Measurements from ENCODE around the gene SMIM32.

SMIM32 gene

DNA sequence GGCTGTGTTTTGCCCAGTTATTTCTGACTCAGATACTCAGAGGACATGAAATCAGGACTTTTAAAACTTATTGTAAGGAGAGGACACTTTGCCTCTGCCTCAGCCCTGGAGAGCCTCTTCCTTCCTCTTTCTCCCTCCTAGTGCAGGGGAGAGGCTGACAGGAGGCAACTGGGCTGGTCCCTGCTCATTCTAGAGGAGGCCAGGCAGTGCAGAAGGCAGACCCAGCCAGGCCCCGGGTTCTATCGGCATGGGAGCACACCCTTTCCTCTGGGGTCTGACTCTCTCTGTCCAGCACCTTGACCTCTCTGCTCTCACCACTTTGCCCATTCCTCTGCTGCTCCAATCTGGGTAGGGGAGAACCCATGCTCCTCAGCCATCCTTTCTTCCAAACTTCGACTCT, 16.0 kb upstream of the SMIM32 start:
- no peak for DNase-seq (ENCODE audit: low read depth in 1 of 2, low spot score in 1 of 2)

DNA sequence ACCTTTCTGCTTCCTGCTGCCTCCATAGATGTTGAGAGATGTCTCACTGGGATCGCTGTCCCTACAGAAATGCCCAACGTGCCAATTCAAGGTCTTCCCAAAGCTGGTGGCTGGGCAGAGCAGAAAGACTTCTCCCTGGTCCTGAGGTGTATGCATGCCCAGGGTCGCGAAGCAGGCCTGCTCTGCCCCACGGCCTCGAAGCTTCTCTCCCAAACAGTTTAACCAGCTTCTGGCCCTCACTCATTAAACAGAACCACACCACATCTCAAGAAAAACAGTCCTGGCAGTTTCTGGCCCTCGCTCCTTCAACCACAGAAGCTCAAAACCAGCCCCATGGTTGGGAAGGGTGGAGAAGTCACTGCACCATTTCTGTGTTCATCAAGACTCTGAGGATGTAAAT, 14.7 kb upstream of the SMIM32 start:
- no peak for DNase-seq (ENCODE audit: low read depth in 1 of 2, low spot score in 1 of 2)

DNA sequence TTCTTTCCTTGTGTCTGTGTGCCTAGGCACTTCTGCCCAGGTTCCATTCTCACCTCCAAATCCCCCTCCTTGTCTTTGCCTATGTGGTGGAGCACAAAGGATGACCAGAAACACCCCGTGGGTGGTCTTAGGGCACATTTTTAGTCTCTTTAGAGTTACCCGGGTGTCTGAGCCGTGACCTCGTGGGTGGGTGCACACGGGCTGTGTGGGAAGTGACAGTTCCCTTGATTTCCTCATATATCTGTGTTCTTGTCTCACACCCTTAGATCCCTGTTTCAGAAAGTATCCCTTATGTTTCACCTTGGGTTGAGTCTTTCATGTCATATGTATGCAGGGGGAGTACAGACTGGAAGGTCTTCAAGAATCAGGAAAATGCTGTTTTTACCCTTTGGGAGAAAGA, 13.4 kb upstream of the SMIM32 start:
- DNase-seq (ENCODE audit: low read depth in 1 of 2, low spot score in 1 of 2) = no peak

DNA sequence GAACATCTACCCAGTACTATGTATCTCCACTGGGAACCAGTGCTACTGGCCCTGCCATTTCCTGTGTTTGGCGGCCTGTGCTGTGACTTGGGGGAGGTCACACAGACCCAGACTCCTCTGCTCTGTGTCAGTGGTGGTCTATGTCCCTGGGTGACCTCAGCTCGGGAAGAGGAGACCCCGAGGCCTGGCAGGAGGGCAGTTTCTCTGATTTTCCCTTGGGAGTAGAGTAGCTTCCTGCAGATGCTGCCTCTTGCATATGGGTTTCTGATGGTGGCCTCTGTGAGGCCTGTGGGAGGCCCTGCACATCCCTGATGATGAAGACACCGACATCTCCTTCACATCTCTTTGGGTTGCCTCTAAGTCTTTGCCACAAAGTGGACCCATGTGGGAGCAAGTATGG, 13.0 kb upstream of the SMIM32 start:
- no peak for DNase-seq (ENCODE audit: low read depth in 1 of 2, low spot score in 1 of 2)

DNA sequence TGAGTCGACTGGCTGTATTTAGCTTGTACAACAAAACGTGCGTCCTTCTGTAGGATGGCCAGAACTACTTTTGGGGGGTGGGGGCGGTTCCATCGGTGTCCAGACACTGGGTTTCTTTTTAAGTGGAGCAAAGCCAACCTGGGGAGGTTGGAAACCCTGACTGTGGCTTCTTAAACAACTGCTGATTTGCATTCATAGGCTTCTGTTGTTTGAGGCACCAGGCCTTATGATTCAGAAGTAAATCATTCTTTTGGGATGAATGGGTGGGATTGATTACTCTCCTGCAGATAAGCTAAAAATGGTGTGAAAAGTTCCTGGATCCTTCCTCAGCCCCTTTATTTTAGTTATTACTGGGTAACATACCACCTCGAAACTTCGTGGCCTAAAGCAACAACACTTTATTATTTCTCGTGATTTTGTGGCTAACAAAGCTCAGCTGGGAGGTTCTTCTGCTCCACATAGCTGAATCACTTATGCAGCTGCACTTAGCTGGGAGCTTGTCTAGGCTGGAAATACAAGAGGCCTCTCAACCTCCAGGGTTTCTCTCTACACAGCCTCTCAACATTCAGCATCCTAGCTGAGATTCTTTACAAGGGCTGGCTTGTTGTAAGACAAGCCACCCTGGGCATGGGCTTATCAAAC, 12.2 kb upstream of the SMIM32 start:
- DNase-seq (ENCODE audit: low read depth in 1 of 2, low spot score in 1 of 2) = no peak

DNA sequence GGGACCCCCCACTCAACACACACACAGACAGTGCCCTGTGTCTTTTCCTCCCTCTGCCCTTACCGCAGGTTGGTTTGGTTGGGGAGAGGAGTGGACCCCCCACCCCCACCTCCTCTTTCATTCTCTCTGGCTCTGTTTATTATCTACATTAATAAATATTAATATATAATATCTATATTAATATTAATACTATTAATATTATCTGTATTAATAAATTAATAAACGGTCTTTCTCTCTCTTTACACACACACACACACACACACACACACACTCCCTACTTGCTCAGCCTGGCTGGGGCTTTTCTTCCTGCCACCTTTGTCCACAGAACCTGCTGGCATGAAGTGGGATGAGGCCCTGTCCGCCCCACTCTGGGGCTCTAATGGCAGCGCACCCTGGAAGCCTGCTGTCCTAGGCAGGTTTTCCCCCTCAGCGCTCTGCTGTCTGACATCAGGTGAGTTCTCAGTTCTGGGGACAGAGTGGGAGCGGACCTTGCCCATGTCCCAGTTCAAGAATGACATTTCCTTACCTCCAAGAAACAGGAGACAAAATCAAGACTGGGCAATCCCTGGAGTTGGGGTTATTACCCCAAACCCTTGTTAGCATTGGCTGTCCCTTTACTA, 10.5 kb upstream of the SMIM32 start:
- DNase-seq (ENCODE audit: low read depth in 1 of 2, low spot score in 1 of 2) = no peak

DNA sequence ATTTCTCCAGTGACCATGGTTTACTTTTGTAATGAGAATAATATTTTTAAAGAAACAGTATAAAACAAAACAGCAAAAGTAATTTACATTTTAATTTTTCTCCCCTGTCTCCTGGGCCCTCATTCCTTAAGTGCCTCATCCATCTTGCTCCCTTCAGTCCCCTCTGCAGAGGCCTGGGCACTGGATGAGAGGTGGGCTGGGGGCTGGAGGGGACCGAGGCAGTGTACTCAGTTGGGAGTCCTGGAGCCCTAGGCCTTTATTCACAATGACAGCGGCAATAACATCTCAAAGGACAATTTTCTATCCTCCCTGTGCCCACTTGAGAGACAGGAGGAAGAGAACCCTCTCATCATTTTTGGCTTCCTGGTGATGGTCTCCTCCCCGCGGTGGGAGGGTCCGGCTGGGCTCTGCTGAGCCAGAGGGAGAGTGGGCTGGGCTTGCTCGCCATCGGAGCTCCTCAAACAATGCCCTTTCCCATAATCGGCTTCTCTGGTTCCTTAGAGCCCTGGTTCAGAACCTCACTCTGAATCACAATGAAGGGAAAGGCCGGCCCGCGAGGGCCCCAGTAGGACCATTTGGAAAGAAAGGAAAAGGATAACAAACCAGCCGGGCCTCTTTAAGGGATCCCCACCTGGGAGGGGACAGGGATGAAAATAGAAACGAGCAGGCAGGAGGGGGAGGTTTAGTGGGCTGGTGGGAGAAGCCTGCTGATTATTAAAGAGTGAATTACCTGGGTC, 9.7 kb upstream of the SMIM32 start:
- DNase-seq (ENCODE audit: low read depth in 1 of 2, low spot score in 1 of 2) = no peak

DNA sequence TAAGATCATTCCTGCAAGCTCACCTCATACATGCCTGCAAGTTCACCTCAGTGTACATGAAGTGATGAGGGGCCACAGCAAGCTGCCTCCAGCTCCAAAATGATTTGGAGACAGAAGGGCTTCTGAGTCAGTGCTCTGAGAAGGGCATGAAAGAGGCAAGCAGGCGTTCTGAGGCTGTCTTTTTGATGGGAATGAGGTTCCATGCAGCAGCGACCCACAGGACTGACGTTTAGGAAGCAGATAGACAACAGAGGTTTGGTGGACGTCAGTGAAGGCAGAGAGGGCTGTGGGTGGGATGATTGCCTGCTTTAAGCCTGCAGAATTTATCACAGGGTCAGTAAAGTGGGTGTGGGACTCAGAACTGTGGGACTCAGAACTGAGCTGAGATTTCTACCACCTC, 8.9 kb upstream of the SMIM32 start:
- no peak for DNase-seq (ENCODE audit: low read depth in 1 of 2, low spot score in 1 of 2)

DNA sequence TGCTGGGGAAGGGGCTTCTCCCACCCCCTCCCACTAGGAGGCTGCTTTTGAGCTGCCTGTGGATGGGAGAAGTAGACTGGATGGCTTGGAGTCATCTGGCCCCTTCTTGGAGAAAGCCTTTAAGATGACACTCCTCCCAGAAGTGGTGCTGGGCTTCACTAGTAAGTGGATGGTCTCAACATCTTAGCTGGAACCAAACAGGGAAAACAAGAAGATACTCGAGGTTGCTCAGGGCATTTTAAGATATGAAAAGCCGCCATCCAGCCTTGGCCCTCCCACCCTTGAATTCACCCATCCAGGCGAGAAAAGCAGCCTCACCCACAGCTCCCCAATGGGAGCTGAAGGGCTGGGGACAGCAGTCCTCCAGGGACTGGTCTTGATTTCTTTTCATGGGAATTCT, 7.8 kb upstream of the SMIM32 start:
- no peak for DNase-seq (ENCODE audit: low read depth in 1 of 2, low spot score in 1 of 2)

DNA sequence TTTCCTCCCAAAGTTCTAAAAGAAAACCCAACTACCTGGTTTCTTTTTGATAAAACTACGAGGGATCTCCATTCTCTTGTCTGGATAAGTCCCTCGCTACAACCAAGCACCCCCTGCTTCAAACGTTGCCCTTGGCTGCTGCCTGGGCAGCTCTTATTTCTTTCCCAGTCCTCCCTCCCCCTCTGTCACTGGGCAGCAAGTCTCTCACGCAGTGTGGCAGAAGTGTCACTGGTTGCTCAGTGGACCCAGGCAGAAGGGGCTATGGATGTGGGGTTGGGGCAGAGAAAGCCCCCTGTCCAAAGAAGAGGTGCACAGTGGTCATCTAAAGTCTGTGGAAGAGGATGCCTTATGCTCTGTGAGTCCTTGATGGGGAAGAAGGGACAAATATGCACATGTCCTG, 7.2 kb upstream of the SMIM32 start:
- DNase-seq (ENCODE audit: low read depth in 1 of 2, low spot score in 1 of 2) = no peak

DNA sequence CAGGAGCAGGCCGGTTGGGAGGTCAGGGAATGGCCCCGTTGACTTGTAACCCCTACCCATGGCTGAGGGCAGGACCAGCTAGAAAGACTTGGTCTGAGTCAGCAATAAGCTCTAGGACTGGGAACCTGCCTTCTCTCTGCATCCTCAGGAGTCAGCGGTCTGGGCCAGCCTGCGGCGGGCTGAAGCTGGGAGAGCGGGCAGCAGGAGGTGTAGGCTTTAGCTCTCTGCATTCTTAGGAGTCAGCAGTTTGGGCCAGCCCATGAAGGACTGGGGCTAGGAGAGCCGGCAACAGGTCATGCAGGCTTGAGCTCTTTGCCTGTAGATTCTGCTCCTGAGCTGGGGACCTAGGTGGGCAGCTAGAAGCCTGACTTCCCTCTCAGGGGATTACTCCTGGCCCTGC, 6.4 kb upstream of the SMIM32 start:
- no peak for DNase-seq (ENCODE audit: low read depth in 1 of 2, low spot score in 1 of 2)

DNA sequence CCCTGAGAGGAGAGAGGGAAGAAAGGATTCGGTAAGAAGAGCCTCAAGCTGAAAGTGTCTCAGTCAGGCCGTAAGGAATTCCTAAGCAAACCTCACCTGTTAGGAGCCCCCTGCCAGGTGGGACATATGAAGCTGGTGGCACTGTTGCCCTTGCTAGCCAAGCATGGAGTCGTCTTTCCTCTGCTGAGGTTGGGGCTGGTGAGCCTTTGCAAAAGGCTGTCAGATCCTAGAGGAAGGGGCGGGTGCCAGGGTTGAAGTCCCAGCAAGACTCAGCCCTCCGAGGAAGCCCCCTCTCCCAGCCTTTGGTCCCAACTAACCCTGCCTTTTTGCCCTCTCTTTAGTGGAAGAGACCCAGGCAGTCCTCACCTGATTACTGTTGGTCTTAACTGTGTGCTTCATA, 5.5 kb upstream of the SMIM32 start:
- DNase-seq (ENCODE audit: low read depth in 1 of 2, low spot score in 1 of 2) = no peak

DNA sequence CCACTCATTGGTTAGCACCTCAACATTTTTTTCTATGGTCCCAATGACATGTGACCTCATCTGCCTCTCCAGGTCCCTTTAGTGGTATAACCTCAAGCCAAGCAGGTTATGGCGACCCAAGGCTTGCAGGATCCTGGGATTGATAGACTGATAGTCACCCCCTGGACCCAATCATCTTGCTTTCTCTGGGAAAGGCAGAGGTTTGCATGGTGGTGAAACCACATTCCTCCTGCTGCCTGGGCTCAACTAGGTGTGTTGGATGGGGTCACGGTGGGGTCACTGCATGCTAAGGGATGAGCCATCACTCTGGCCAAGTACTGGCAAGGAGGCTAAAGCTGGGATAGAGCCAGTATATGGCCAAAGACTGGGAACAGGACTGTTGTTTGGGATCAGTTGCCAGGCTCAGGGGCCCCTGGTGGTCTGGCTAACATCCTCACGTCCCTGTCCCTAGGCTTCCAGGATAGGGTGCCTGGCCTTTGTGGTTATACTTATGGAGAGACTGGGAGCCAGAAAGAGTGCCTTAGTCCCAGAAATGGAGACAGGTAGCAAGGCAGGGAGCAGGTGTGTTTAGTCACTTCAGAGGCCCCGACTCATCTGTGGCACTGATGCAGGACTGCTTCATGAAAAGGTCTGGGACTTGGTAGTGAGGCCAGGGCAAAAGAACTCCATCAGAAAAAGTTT, 4.6 kb upstream of the SMIM32 start:
- no peak for DNase-seq (ENCODE audit: low read depth in 1 of 2, low spot score in 1 of 2)

DNA sequence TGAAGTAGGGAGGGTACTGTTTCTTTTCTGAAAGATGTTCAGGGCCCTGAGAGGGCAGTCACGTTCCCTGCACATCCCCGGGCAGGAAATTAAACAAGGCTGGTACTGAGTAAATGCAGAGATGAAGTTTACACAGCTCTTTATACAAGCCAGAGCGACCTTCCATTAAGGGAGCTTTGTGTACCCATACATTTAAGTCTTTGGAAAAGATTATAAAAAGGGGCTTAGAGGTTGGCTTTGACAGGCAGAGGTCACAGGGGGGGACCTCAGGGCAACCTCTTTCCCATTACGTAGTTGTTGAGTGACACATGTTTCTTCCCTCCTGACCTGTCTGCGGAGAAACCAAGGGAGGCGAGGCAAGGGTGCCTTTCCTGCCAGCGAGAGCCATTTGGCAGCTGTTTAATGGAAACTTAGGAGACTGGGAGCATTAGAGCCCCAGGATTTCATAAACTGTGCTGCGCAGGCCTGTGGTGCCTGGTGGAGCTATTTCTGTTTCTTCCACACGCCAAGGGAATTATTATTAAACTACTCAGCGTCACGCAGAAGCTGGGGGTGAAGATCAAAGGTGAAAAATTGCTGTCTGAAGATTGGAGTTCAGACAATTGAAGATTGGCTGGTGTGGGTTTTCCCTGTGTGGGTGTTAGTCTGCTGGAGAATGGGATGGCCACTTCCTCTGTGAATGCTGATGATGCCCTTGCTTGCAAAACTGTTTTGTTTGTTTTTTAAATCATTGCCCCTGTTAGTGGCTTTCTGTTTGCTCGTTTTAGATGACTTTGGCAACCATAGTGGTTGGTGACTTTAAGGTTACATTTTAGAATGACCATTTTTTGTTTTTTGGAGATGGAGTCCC, 3.2 kb upstream of the SMIM32 start:
- no peak for DNase-seq (ENCODE audit: low read depth in 1 of 2, low spot score in 1 of 2)

DNA sequence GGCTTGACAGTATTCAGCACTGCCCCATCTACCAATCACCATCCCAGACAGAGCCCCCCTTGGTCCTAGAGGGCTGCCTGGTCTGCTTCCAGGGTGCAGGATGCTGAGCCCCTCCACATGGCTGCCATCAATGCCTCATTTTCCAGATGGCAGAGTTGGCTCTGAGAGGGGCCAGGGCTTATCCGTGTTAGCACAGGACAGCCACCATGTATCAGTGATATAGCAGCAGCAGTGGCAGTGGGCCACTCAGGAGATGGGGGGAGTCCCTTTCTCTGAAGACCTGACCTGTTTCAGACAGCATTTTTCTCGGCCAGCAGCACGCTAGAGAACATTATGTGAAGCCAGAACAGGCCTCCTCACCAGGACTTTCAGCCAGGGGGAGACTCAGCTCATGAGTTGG, 1.6 kb upstream of the SMIM32 start:
- DNase-seq (ENCODE audit: low read depth in 1 of 2, low spot score in 1 of 2) = no peak

DNA sequence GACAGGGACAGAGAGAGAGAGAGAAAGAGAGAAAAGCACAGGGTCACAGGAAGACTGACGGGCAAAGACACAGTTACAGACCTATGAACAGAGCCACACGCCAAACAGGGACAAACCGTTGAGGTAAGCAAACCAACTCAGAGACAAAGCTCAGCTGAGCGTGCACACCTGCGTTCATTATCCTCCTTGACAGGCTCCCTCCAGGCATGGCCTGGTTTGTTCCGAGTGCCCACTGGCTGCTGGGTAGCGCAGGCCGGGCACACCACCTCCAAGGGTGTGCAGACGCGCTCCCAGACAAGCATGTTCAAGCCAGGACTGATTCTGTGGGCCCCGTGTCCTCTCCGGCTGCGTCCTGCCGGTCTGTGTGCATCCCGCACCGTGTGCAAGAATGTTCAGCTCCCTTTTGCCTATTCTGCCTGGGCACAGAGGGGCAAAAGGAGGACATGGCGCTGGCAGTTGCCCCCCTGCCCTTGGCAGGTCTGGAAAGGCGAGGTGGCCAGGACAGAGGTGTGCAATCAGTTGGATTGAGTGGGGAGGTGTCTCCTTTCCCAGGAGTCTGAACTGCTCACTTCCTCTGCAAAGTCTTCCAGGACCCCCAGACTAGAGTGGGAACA, 467 bp upstream of the SMIM32 start:
- DNase-seq (ENCODE audit: low read depth in 1 of 2, low spot score in 1 of 2) = no peak

DNA sequence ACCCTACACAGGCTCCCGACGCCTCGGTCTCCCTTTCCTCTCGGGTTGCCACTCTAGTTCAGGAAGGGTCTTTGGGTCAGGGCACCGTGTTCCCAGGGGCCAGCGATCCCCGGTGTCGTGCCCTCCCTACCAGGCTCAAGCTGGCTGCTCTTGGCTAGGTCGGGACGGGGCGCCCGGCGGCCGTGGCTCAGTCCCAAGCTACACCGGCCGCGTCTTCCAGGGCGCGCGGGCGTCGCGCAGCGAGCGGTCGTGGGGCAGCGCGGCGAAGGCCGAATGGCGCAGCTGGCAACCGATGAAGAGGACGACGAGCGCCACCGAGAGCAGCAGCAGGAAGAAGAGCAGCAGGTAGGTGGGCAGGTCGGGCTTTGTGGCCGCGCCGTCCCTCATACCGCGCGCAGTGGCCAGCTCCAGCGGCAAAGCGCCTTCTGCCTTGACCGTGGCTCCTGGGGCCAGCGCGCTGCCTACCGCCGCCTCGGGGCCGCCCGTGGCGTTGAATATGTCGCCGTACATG, 892 bp downstream of the SMIM32 start:
- DNase-seq (ENCODE audit: low read depth in 1 of 2, low spot score in 1 of 2) = no peak

DNA sequence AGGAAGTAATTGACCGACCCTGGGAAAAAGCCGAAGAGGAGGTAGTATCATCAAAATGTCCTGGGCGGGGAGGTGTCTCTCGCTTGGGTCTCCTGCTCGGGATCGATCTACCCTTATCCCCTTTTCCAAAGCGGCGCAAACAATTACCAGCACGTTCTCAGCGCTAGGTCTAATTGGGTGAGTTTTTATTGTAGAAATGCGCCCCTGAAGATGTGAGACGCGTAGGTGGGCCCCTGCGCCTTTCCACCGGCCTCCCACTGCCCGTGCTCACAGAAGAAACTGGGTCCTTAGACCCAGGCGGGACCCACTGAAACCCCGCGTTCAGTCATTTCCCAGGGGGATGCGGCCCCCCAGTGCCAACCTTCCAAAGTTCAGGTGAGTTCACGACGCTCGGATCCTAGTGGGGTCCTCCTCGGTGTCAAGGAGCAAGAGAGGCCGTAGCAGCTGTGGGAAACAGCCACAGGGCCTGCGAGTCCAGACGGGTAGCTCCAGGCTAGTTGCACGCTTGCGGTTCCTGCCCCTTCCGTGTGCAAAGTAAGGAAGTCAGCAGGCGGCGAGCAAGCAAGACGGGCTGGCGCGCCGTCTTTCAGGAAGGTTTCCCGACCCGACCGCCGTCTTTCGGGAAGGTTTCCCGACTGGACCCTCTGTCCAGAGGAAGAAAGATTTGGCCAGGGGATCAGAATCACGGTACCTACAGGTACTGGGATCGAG, 1.5 kb downstream of the SMIM32 start:
- DNase-seq (ENCODE audit: low read depth in 1 of 2, low spot score in 1 of 2) = no peak

DNA sequence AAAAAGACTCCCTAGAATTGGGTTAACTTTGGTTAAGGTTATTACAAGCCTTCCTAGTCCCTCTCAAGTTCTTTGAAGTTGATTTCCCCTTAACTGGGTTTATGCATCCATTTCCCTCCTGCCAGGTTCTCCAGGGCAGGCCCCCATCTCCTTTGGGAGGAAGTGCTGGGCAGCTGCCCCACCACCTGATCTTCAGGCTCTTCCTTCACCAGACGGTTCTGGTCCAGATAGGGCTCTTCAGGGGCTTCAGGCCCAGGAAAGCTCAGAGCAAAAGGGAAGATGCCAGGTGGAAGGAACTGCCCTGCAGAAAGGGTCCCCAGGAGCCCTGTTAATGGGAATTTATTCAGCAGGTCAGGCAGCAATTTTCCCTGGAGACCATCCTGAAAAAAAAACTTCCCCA, 2.1 kb downstream of the SMIM32 start:
- DNase-seq (ENCODE audit: low read depth in 1 of 2, low spot score in 1 of 2) = no peak

Data from activated CD4-positive, alpha-beta T cell treated with anti-CD3 and anti-CD28 coated beads, Interleukin-2, amount 50 U/mL, for 24 hours (primary cell).